HG03432 (cell line): ENCODE measurements around the gene DOK4.
"Not testable (repeated sequence)": the region's sequence is repeated elsewhere in the genome, so short reads cannot be mapped to it uniquely, and the experiment has no call there.

Experiments
- ATAC-seq: cut with Tn5 transposase; IDR thresholded peaks from one replicate; pipeline ENCODE4 v1.9.1; 2021; ENCODE audit warnings: mild to moderate bottlenecking, moderate library complexity; ENCODE audit not compliant: unreplicated experiment

Gene DOK4

GRCh38 chr16:57503366-57503765 lies 17.1 kb upstream of the DOK4 start:
- no peak for ATAC-seq

GRCh38 chr16:57502048-57502775 lies 15.9 kb upstream of the DOK4 start:
- no peak for ATAC-seq

DNA sequence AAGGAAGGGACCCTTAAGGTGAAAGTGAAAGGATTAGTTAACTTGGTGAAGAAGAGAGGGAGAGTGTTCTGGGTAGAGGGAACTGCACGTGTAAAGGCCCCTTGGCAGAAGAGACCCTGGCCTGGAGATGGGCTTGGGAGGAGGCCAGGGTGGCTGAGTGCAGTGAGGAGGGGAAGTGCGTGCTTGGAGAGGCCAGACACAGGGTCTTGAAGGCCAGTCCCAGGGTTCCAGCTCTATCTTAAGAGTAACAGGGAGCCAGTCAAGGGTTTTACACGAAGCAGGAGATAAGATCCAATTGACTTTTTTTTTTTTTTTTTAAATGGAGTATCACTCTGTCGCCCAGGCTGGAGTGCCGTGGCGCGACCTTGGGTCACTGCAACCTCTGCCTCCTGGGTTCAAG lies 15.2 kb upstream of the DOK4 start:
- no peak for ATAC-seq

- no peak for ATAC-seq
Measured at GRCh38 chr16:57500578-57501111, 14.4 kb upstream of the DOK4 start.

GRCh38 chr16:57499941-57500340 lies 13.6 kb upstream of the DOK4 start:
- ATAC-seq = not testable (repeated sequence)

DNA sequence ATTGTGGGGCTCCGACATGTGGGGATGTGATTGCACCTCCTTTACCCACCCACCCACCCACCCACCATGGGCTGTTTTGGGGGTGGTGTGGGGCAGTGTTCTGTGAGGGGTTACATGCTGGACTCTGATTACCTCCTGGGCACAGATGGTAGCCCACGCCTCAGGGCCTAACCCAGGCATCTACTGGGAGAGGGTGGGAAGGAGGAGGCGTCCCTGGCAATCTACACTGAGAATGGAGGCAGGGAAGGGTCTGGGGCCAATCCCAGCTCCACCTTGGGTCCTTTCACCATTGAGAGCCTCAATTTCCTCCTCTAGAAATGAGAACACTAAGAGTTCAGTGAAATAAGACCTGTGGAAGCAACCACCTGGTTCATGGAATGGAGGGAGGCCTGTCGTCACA lies 11.7 kb upstream of the DOK4 start:
- no peak for ATAC-seq

DNA sequence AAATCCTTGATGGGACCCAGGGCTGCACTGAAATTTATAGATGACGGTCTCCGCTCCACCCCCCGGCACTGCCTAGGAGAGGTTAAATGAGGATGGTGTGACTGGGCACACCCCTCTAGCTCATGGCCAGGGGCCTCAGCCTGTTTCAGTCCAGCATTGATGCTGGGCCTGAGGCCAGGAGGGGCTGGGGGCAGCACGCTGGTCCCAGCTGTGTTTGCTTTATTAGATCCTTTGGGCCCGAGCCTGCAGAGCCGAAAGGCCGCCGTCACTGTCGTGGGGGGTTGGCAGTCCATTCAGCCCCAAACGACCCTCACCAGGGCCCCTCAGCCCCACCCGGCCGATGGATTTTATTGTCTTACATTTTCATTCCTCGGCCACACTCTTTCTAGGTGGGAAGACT lies 10.8 kb upstream of the DOK4 start:
- no peak for ATAC-seq

DNA sequence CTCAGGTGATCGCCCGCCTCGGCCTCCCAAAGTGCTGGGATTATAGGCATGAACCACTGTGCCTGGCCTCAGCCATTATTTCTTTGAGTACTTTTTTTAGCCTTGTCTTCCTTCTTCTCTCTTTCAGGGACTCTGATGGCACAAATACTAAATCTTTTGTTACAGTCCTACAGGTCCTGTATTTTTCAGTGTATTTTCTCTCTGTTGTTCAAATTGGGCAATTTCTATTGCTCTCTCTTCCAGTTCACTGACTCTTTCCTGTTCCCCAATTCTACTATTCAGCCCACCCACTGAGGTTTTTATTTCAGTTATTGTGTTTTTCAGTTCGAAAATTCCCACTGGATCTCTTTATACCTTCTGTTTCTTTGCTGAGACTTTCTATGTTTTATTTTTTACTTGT lies 7.5 kb upstream of the DOK4 start:
- no peak for ATAC-seq

DNA sequence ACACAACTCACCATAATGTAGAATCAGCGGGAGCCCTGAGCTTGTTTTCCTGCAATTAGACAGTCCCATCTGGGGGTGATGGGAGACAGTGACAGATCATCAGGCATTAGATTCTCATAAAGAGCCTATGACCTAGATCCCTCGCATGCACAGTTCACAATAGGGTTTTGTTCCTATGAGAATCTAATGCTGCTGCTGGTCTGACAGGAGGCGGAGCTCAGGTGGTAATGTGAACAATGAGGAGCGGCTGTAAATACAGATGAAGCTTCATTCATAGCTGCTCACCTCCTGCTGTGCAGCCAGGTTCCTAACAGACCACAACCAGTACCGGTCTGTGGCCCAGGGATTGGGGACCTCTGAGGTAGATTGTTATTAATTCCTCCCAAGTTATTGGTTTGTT lies 2.9 kb upstream of the DOK4 start:
- no peak for ATAC-seq

GRCh38 chr16:57486858-57487834 lies 853 bp upstream of the DOK4 start:
- ATAC-seq = no peak

DNA sequence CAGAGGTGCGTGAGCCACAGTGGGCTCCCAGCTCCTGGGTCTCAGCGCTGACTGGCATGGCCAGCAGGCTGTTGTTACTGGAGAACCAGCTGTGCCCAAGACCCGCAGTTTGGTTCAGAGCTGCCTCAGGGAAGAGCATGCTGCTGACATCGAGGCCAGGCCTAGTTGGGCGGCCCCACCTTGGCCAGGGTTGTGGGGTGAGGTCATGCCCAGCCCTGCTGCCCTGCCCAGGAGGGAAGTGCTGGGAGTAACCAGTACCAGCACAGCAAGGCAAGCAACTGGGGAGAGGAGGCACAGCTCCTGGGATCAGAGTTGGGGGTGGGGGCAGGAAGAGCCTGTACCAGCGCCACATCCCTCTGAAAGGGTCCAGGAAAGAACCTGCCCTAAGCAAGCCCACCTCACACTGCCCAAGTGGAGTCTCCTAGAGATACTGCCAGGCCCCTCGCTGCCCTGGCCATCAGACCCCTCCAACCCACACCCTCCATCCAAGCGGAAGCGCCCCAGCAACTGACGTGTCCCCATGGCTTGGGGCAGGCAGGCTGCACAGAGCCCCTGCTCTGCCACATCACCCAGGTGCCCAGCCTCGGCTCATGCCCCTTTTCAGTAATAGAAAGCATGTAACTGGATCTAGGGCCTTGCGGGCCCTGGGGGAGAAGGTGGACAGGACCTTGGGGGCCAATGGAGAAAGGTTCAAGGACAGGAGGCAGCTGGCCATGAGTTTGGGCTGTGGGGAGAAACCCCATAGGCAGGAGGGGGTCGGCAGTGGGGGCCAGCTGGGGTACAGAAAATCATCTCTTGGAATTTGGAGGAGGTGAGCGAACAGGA lies 990 bp downstream of the DOK4 start:
- no peak for ATAC-seq

DNA sequence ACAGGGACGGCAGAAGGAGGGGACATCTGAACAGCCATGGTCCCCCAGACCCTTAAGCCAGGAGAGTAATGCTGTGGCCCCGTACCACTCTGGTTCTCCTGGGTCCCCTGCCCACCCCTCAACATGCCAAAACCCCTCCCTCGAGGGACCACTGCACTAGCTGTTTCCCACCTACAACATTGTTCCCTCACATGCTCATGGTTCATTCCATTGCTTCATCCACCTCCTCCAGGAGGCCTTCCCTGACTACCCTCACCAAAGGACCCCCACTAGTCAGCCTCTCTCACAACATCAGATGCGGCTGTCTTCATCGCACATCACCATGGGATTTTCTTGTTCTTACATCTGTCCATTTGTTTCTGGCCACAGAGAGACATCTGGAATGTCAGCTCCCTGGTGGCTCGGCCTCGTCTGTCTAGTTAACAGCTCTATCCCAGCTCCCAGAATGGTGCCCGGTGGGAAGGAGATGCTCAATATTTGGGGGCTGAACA lies 1.7 kb downstream of the DOK4 start:
- no peak for ATAC-seq

- ATAC-seq = no peak
Measured at GRCh38 chr16:57483725-57484514, 2.4 kb downstream of the DOK4 start.

- no peak for ATAC-seq
Measured at GRCh38 chr16:57482845-57483545, 3.3 kb downstream of the DOK4 start.

DNA sequence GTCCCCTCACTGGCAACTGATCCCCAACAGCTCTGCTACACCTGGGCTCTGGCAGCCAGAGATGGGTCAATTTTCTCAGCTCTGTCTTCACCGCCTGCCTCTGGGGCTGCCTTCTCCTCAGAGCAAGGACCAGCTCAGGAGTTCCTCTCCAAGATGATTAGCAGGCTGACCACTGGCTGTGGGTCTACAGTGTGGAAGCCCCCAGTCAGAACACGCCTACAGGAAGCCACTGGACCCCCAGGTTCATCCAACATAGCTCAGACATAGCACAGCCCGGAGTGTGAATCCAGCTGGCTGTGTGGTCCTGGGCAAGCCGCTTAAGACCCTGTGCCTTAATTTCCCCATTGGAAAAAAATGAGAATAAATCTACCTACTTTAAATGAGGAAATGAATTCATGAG lies 4.9 kb downstream of the DOK4 start:
- no peak for ATAC-seq

DNA sequence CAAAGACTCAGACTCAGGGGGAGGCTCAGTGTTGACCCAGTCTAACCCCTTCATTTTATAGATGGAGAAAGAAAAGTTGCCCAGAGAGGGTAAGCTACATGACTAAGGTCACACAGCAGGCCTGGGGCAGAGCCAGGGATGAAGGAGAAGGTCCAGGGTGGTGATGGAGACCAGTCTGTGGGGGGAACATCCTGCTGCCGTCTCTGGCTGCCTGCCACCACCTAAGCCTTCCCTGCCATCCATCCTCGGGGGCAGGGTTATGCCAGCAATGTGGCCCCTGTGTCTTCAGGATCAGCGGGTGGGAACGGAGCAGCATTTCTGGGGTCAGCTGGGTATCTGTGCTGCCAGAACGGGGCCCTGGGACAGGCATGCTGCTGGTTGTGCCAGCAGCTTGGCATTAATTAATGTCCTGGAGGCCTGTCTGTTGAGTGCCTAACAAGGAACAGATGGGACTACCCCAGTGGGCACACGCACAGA lies 5.5 kb downstream of the DOK4 start:
- no peak for ATAC-seq

DNA sequence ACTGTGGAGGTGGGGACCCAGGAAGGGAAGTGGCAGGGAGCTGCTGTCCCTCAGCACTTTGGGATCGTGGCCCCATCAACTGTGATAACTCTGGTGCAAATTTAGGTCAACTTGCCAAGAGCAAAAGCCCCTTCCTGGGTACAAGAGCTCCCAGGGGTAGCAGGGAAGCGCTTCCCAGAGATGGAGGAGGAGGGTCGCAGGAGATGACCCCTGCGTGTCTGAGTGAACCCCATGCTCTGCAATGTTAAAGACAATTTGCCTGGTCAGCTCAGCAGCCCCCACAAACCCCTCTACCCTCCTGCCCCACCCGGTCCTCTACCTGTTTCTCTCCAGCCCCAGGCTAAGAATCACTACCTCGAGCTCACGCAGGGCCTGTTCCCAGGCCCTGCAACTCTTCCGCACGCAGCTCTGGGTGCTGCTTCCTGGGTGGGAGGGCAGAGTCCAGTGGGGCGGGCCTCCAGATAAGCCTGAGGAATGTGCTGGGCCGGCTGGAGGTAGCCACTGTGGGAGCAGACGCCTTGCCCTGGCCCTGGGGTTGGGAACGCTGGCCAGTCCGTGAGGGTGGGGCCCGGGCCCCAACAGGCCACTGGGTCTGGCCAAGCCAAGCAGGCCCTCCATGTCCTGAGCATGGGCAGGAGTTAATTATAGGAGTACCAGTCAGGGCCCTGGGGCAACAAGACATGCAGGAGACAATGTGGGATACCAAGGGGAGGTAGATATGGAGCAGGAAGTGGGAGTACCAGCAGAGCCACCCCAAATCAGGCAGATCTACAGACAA lies 6.1 kb downstream of the DOK4 start:
- ATAC-seq = no peak

DNA sequence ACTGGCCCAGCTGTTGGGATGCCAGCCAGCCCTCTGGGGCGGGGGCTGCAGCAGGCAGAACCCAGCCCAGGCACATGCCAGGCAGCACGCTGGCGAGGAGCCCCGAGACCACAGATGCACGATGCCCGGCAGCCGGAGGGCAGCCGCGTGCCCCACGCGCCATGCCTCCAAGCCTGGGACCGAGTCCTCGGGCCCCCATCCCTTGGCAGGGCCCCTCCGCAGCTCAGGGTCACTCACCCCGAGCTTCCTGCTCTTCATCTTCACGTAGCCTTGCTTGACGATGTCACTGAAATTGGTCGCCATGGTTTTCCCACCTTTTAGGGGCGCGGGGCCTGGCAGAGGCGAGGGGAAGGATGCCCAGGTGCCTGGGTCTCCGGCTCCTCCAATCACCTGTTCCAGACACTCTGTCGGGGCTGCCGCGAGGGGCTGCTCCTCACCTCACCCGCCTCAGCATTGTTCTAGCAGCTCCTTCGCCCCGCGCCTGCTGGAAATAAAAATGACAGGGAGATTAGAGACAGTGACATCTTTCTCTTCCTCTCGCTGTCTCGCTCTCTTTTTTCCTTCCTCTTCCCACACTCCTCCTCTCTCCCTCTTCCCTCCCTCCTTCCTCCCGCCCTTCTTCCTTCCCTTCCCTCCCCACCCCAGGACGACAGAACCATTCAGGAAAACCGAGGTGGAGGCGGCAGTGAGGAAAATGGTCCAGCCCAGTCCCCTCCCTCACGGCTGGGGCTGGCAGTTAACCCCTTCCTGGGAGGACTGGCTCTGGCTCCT lies 6.9 kb downstream of the DOK4 start:
- no peak for ATAC-seq
